Astrocyte (in vitro differentiated cells and primary cell): ENCODE measurements around the gene CHN1.

Experiments used
- CTCF ChIP-seq: IDR thresholded peaks from 2 replicates; pipeline ENCODE4 v1.5.1; 2011; ENCODE audit warnings: low read depth, mild to moderate bottlenecking, inconsistent platforms, low read length, moderate library complexity; ENCODE audit not compliant: insufficient read depth
- EZH2 ChIP-seq: IDR thresholded peaks from 2 replicates; pipeline ENCODE4 v1.6.1; 2012; ENCODE audit warnings: mild to moderate bottlenecking, low read length, inconsistent platforms; ENCODE audit not compliant: insufficient read depth

GRCh38 chr2:174786066-174786725 lies 219.0 kb downstream of the CHN1 start:
- no peak for TF ChIP-seq CTCF
- no peak for TF ChIP-seq EZH2
